Activated CD4-positive, alpha-beta T cell treated with anti-CD3 and anti-CD28 coated beads, Interleukin-2, Interleukin-4, amounts not matched to agents 100 ng/mL and 50 ng/mL, durations not matched to agents 16 hours and 8 hours (primary cell): ENCODE measurements around the gene ERICH4.
"Not testable (repeated sequence)": the region's sequence is repeated elsewhere in the genome, so short reads cannot be mapped to it uniquely, and the experiment has no call there.

ENCODE experiments used
- DNase-seq: peaks from one replicate; pipeline ENCODE4 v3.0.0-alpha.2; 2020; ENCODE audit warnings: low spot score

Gene ERICH4

GRCh38 chr19:41435936-41436673, 6.9 kb upstream of the ERICH4 start:
- no peak for DNase-seq

GRCh38 chr19:41436674-41436951, 6.3 kb upstream of the ERICH4 start:
- DNase-seq = no peak

- no peak for DNase-seq
Measured at GRCh38 chr19:41437944-41438574, 4.9 kb upstream of the ERICH4 start.

GRCh38 chr19:41439441-41440222, 3.3 kb upstream of the ERICH4 start, which contains the start of gene DMAC2:
Gene DMAC2 (minus strand): TSS chr19:41439912. CDS start chr19:41439899, 13 bp downstream.
- DNase-seq = peak; percentile 97

DNA sequence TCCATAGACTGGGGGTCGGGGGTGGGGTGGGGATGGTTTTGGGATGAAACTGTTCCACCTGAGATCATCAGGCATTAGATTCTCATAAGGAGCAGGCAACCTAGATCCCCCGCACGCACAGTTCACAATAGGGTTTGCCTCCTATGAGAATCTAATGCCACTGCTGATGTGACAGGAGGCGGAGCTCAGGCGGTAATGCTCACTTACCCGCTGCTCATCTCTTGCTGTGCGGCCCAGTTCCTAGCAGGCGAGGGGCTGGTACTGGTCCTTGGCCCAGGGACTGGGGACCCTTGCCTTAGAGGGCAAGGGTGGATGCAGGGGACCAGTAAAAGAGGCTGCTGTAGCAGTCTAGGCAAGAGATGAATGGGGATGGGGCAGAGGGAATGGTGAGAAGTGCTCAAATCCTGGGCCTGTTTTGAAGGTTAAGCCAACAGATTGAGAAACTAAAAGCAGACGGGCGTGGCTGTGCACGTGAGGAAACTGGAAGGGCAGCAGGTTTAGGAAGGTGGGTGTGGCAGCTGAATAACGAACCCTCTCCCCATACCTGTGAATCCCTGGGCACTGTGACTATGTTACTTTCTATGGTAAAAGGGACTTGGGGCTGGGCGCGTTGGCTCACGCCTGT, 1.5 kb upstream of the ERICH4 start:
- DNase-seq = no peak

DNA sequence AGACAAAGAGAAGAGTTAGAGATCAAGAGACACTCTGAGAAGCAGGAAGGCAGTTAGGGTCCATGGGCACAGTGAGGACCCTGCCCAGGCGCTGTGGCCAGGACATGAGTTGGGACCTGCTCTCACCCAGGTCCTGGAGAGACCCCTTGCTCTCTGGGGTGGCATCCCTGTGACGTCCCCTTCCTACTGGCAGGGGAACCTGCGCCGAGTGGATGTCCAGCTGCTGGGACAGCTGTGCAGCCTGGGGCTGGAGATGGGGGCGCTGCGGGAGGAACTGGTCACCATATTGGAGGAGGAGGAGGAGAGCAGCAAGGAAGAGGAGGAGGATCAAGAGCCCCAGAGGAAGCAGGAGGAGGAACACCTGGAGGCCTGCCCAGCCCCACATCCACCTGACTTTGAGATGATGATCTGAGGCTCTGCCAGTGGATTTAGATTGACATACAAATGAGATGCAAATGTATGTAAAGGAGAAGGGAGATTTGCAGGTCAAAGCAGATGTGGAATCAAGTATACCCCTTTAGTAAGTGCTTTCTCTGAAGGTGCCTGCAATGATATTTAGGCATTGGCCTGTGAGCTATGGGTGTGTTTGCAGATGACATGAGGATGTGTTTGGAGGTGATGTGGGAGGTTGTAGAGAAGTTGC, 978 bp downstream of the ERICH4 start:
- no peak for DNase-seq

DNA sequence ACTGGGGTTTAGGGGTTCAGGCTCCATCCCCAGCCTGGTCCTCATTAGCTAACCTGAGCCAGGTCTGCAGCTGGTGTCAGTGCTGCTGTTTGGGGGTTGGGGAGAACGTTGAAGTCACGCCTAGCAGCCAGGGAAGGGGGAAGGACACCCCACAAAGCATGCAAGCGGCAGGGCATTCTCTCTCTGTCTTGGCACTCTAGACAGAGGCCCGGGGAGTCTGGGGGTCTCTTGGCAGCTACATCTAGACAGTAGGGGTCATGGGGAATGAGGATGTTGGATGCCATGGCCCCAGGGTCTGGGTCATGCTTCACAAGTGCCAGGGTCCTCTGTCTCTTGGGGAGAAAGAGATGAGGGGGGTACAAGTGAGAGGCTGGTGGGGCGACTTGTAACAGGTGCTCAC, 2.6 kb downstream of the ERICH4 start:
- DNase-seq = no peak

DNA sequence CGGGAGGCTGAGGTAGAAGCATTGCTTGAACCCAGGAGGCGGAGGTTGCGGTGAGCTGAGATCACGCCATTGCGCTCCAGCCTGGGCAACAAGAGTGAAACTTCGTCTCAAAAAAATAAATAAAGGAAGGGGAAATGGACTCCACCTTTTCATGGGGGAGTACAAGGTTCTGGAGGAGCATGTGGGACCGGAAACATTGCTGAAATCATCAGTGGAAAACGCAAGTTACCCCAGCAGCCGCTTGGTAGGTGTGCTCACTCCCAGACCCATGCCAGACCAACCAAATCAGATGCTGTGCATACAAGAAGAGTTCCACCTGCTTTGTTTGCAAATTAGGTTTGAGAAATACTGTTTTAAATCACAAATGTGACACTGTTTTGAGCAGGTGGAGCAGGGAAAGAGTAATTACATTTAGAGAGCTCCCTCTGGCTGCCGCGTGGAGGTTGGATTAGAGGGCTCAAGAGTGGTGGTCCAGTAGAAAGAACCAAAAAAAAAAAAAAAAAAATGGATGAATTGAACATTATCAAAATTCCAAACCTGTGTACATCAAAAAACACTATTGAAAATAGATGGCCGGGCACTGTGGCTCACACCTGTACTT, 4.9 kb downstream of the ERICH4 start:
- DNase-seq = no peak

GRCh38 chr19:41449079-41449864, 6.3 kb downstream of the ERICH4 start:
- peak; percentile 78 for DNase-seq

DNA sequence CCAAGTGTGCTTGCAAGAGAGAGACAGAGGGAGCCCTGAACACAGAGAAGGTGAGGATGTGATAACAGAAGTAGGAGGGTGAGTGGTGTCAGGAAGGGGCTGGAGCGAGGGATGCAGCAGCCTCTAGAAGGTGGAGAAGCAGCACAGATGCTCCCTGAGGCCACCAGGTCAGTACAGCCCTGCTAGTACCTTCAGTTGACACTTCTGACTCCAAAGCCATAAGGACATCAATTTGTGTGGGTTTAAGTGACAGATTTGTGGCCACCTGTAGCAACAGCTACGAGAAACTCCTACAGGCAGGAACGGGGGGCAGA, 6.9 kb downstream of the ERICH4 start:
- no peak for DNase-seq

- no peak for DNase-seq
Measured at GRCh38 chr19:41452584-41453275, 9.8 kb downstream of the ERICH4 start.

DNA sequence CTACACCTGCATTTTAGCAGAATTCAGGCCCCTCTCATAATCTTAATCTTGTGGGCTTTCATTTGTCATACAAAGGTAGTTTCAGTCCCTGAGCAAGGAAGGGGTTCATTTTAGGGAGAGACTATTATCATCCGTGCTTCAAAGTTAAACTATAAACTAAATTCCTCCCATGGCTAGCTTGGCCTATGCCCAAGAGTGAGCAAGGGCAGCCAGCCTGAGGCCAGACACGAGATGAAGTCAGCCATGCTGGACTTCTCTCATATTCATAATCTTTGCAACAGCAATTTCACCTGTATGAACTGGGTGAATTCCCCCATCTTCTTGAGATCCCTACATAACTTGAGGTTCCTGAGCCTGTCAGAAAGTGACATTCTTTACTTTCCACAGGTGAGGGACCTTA, 13.0 kb downstream of the ERICH4 start:
- DNase-seq = no peak

GRCh38 chr19:41456342-41456918, 13.5 kb downstream of the ERICH4 start:
- no peak for DNase-seq

DNA sequence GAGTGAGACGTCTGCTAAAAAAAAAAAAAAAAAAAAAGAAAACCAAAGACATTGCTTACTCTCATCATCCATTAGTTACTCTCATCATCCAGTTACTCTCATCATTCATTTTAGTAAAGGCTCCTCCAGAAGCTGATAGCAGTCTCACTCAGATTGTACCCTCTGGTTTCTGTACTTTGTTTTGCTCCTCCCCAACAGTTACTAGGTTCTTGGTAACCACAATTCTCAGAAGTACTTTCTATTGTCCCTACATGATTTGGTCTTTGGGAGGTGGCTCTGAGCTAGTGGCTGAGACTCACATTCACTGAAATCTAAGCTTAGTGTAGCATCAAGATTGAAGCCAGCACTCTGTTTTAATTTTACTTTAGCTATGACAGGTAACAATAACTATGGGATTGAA, 14.3 kb downstream of the ERICH4 start:
- peak; percentile 69 for DNase-seq

- DNase-seq = no peak
Measured at GRCh38 chr19:41462497-41462896, 19.5 kb downstream of the ERICH4 start.

- DNase-seq = not testable (repeated sequence)
Measured at GRCh38 chr19:41463257-41464256, 20.6 kb downstream of the ERICH4 start.

GRCh38 chr19:41476583-41476982, 33.6 kb downstream of the ERICH4 start:
- DNase-seq = no peak

DNA sequence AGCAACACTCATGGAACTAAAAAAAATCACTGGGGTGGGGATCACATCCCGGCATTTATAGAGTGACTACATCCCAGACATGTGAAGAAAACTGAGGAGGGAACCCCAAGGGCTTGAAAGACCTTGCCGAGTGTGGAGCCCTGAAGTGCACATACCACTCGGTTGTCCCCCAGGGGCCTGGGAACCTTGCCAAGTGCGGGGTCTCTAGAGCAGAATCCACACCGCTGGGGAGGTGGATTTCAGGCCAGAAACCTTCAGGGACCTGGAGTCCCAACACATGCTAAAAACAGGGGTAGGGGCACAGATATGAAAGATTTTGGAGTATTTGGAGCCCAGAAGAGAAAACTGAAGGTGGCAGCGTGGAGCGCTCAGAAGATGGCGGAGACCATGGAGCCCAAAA, 35.2 kb downstream of the ERICH4 start:
- DNase-seq = no peak
